T47D (cell line): ENCODE results near the gene NLRC3.
"Not testable (repeated sequence)": the region's sequence is repeated elsewhere in the genome, so short reads cannot be mapped to it uniquely, and the experiment has no call there.

Experiments
- DNase-seq, 2 experiments: peaks; one replicate each; pipeline versions ENCODE4 v3.0.0 to v3.0.0-alpha.2; 2011 to 2012; ENCODE audit warnings: low read depth in 1 of 2, low spot score in 1 of 2
- JUND ChIP-seq: IDR thresholded peaks from 2 replicates; pipeline ENCODE4 v1.6.1; 2012; ENCODE audit warnings: low read depth
- in situ Hi-C: cut with HindIII; loops from 2 replicates; pipeline ENCODE4 v1.10.0; 2016; ENCODE audit warnings: low sequenced_read_pairs, low pct_unique_long_range_greater_than_20kb

NLRC3 gene

GRCh38 chr16:3541527-3542155 is 35.6 kb downstream of the NLRC3 start:
- no peak for DNase-seq
- TF ChIP-seq JUND, result no peak
- in situ Hi-C loops, result no loop called here

- DNase-seq, result no peak
- in situ Hi-C loops, result no loop called here
- no peak for TF ChIP-seq JUND
Measured at GRCh38 chr16:3538222-3538621, 39.0 kb downstream of the NLRC3 start.

GRCh38 chr16:3536851-3537250 is 40.4 kb downstream of the NLRC3 start:
- no peak for DNase-seq
- no peak for TF ChIP-seq JUND
- in situ Hi-C loops, result no loop called here

GRCh38 chr16:3536271-3536731 is 40.9 kb downstream of the NLRC3 start:
- DNase-seq, result no peak
- in situ Hi-C loops, result no loop called here
- no peak for TF ChIP-seq JUND

GRCh38 chr16:3534126-3534525 is 43.1 kb downstream of the NLRC3 start:
- no peak for DNase-seq
- in situ Hi-C loops, result no loop called here
- no peak for TF ChIP-seq JUND

- DNase-seq, result no peak
- no peak for TF ChIP-seq JUND
- in situ Hi-C loops, result no loop called here
Measured at GRCh38 chr16:3532741-3533140, 44.5 kb downstream of the NLRC3 start.

GRCh38 chr16:3530371-3530914 is 46.8 kb downstream of the NLRC3 start:
- DNase-seq, result no peak
- no peak for TF ChIP-seq JUND
- in situ Hi-C loops, result no loop called here

GRCh38 chr16:3529175-3529574 is 48.0 kb downstream of the NLRC3 start:
- in situ Hi-C loops, result no loop called here
- no peak for TF ChIP-seq JUND
- DNase-seq, result no peak

GRCh38 chr16:3528406-3528805 is 48.8 kb downstream of the NLRC3 start:
- in situ Hi-C loops, result no loop called here
- no peak for DNase-seq
- no peak for TF ChIP-seq JUND

GRCh38 chr16:3527216-3527829 is 49.9 kb downstream of the NLRC3 start:
- in situ Hi-C loops, result not testable (repeated sequence)
- DNase-seq, result peak in 1 of 2 experiments; percentile 80

GRCh38 chr16:3525951-3526350 is 51.3 kb downstream of the NLRC3 start:
- DNase-seq, result no peak
- in situ Hi-C loops, result no loop called here
- TF ChIP-seq JUND, result no peak

- in situ Hi-C loops, result no loop called here
- no peak for DNase-seq
- TF ChIP-seq JUND, result no peak
Measured at GRCh38 chr16:3523281-3523680, 53.9 kb downstream of the NLRC3 start.

- DNase-seq, result no peak
- in situ Hi-C loops, result no loop called here
- no peak for TF ChIP-seq JUND
Measured at GRCh38 chr16:3520841-3521240, 56.4 kb downstream of the NLRC3 start.
